Suprapubic skin (tissue), 4 donors: Measurements from ENCODE around the gene GMDS. TPM values are rescaled to one million over a fixed set of nuclear protein-coding genes. Genes with fewer than 3 reads are reported as not detected.

Experiments
- DNase-seq, 2 donors: peaks; one replicate each; pipeline ENCODE4 v3.0.0-alpha.2; 2019; ENCODE audit warnings: low spot score in 2 of 2
- H3K27ac ChIP-seq: fragments of 200-600 bp; sonication (generic); one replicate; pipeline ENCODE4 v1.5.1; 2019
- H3K27me3 ChIP-seq: fragments of 200-600 bp; sonication (generic); one replicate; pipeline ENCODE4 v1.5.1; 2019
- H3K36me3 ChIP-seq: fragments of 200-600 bp; sonication (generic); one replicate; pipeline ENCODE4 v1.5.1; 2019
- H3K4me1 ChIP-seq: fragments of 200-600 bp; sonication (generic); one replicate; pipeline ENCODE4 v1.5.1; 2019
- H3K4me3 ChIP-seq: fragments of 200-600 bp; sonication (generic); one replicate; pipeline ENCODE4 v1.5.1; 2019; ENCODE audit warnings: mild to moderate bottlenecking
- H3K9me3 ChIP-seq: fragments of 200-600 bp; sonication (generic); one replicate; pipeline ENCODE4 v1.5.1; 2019
- CTCF ChIP-seq, 2 donors: fragments of 200-600 bp in 1 of 2; fragments of 450-650 bp in 1 of 2; sonication (generic) in 1 of 2; IDR thresholded peaks; one replicate each; pipeline ENCODE4 v1.5.1; 2016 to 2019; ENCODE audit warnings: antibody characterized with exemption in 2 of 2, mild to moderate bottlenecking in 1 of 2, moderate library complexity in 1 of 2
- EP300 ChIP-seq: sonication (generic); formaldehyde crosslinking; IDR thresholded peaks from one replicate; pipeline ENCODE4 v1.6.1; 2017; ENCODE audit warnings: antibody characterized with exemption
- POLR2A ChIP-seq, 2 donors: fragments of 450-650 bp; IDR thresholded peaks; one replicate each; pipeline ENCODE4 v1.6.1; 2017; ENCODE audit warnings: antibody characterized with exemption in 2 of 2, mild to moderate bottlenecking in 2 of 2, moderate library complexity in 2 of 2
- POLR2AphosphoS5 ChIP-seq, 3 donors: sonication (generic); formaldehyde crosslinking; IDR thresholded peaks; one replicate each; pipeline ENCODE4 v1.6.1; 2017; ENCODE audit warnings: antibody characterized with exemption in 3 of 3
- WGBS: methylation state at CpG from one replicate; pipeline ENCODE4 v1.1.5; 2018; 5-methylcytosine and 5-hydroxymethylcytosine counted together
- total RNA-seq, 4 donors: library from RNA; depleted of rRNA; stranded (reverse); fragments of >200 nt; gene quantifications; one replicate each; pipeline ENCODE4 v1.1.0, GENCODE V29; 2016

The GMDS gene
- total RNA-seq, 4 donors from 2014 or later: 11.7 to 19.3 (median 13.2) TPM

- no peak for DNase-seq
- WGBS: 80% methylated on average over 8 of the region's 8 CpGs
- H3K4me3 ChIP-seq: no peak overlapping the region
- no peaks in the 10 kb centered on the region for H3K36me3 ChIP-seq
- TF ChIP-seq EP300: no peak
- TF ChIP-seq POLR2AphosphoS5 (IDR thresholded peaks at IDR 0.05): no peak
- no peak for TF ChIP-seq CTCF (IDR thresholded peaks at IDR 0.05)
- no peak for TF ChIP-seq POLR2A (IDR thresholded peaks at IDR 0.05)
- no peak overlapping the region for H3K27ac ChIP-seq
- no peaks in the 10 kb centered on the region for H3K9me3 ChIP-seq
- H3K27me3 ChIP-seq: no peaks in the 10 kb centered on the region
- no peaks in the 10 kb centered on the region for H3K4me1 ChIP-seq
Measured at GRCh38 chr6:1720620-1721322, 524.6 kb downstream of the GMDS start.

GRCh38 chr6:1719922-1720321, 525.5 kb downstream of the GMDS start:
- Histone ChIP-seq H3K4me3 (no peak overlapping the region), H3K27ac (no peak overlapping the region), H3K36me3 (no peaks in the 10 kb centered on the region), H3K27me3 (no peaks in the 10 kb centered on the region), H3K4me1 (no peaks in the 10 kb centered on the region), H3K9me3 (no peaks in the 10 kb centered on the region)
- 77% methylated on average over 3 of the region's 3 CpGs for WGBS
- DNase-seq: no peak
- no peak for TF ChIP-seq CTCF (IDR thresholded peaks at IDR 0.05)
- no peak for TF ChIP-seq EP300
- TF ChIP-seq POLR2A (IDR thresholded peaks at IDR 0.05): no peak
- no peak for TF ChIP-seq POLR2AphosphoS5 (IDR thresholded peaks at IDR 0.05)

GRCh38 chr6:1716868-1717267, 528.5 kb downstream of the GMDS start:
- WGBS: 85% methylated on average over 5 of the region's 5 CpGs

GRCh38 chr6:1716396-1716795, 529.0 kb downstream of the GMDS start:
- H3K36me3 ChIP-seq: no peaks in the 10 kb centered on the region
- no peak overlapping the region for H3K4me3 ChIP-seq
- no peak overlapping the region for H3K27ac ChIP-seq
- DNase-seq: no peak
- TF ChIP-seq CTCF (IDR thresholded peaks at IDR 0.05): no peak
- no peaks in the 10 kb centered on the region for H3K27me3 ChIP-seq
- 76% methylated on average over 5 of the region's 5 CpGs for whole genome bisulfite sequencing
- H3K4me1 ChIP-seq: no peaks in the 10 kb centered on the region
- no peaks in the 10 kb centered on the region for H3K9me3 ChIP-seq

More at GRCh38 chr6:1716868-1717267, 528.5 kb downstream of the GMDS start:
- no peak overlapping the region for H3K4me3 ChIP-seq
- no peaks in the 10 kb centered on the region for H3K36me3 ChIP-seq
- no peak for TF ChIP-seq CTCF (IDR thresholded peaks at IDR 0.05)
- no peak for TF ChIP-seq EP300
- TF ChIP-seq POLR2A (IDR thresholded peaks at IDR 0.05): no peak
- no peak for TF ChIP-seq POLR2AphosphoS5 (IDR thresholded peaks at IDR 0.05)
- H3K9me3 ChIP-seq: no peaks in the 10 kb centered on the region
- DNase-seq: no peak
- H3K27ac ChIP-seq: no peak overlapping the region
- H3K27me3 ChIP-seq: no peaks in the 10 kb centered on the region
- no peaks in the 10 kb centered on the region for H3K4me1 ChIP-seq

- 90% methylated on average over 4 of the region's 4 CpGs for WGBS
- H3K27me3 ChIP-seq: no peaks in the 10 kb centered on the region
- H3K4me1 ChIP-seq: no peaks in the 10 kb centered on the region
- no peaks in the 10 kb centered on the region for H3K9me3 ChIP-seq
- H3K4me3 ChIP-seq: no peak overlapping the region
- no peak overlapping the region for H3K27ac ChIP-seq
- H3K36me3 ChIP-seq: no peaks in the 10 kb centered on the region
- TF ChIP-seq POLR2AphosphoS5 (IDR thresholded peaks at IDR 0.05) (no peak), CTCF (IDR thresholded peaks at IDR 0.05) (no peak), EP300 (no peak), POLR2A (IDR thresholded peaks at IDR 0.05) (no peak)
- no peak for DNase-seq
Measured at GRCh38 chr6:1715336-1715735, 530.1 kb downstream of the GMDS start.
